Fibroblast of villous mesenchyme (primary cell): ENCODE results near the gene SOS1. TPM values are rescaled to one million over a fixed set of nuclear protein-coding genes. Genes with fewer than 3 reads are reported as not detected.

Source experiments
- DNase-seq: peaks from one replicate; pipeline ENCODE4 v3.0.0-alpha.2; 2010; ENCODE audit warnings: low read depth
- H3K4me3 ChIP-seq: 2 replicates; pipeline ENCODE4 v1.5.1; 2011; ENCODE audit warnings: low read depth, mild to moderate bottlenecking, low read length
- CTCF ChIP-seq: IDR thresholded peaks from 2 replicates; pipeline ENCODE4 v1.5.1; 2012; ENCODE audit warnings: low read depth, mild to moderate bottlenecking, low read length; ENCODE audit not compliant: insufficient read depth
- total RNA-seq: library from RNA; depleted of rRNA; stranded (reverse); fragments of >200 nt; gene quantifications from 2 replicates; pipeline ENCODE4 v1.2.3, GENCODE V29; 2012

SOS1 gene
- total RNA-seq, 1 donor: 21.2 TPM

GRCh38 chr2:38951766-38952165 lies 169.1 kb downstream of the SOS1 start:
- DNase-seq: no peak
- TF ChIP-seq CTCF: no peak
- no peak overlapping the region for H3K4me3 ChIP-seq

- no peak for DNase-seq
- TF ChIP-seq CTCF: no peak
- no peak overlapping the region for H3K4me3 ChIP-seq
These were observed 171.9 kb downstream of the SOS1 start for GRCh38 chr2:38948995-38949394.

GRCh38 chr2:38948387-38948882 lies 172.4 kb downstream of the SOS1 start:
- H3K4me3 ChIP-seq: no peak overlapping the region
- TF ChIP-seq CTCF: no peak
- DNase-seq: no peak

GRCh38 chr2:38947241-38948239 lies 173.3 kb downstream of the SOS1 start:
- H3K4me3 ChIP-seq: no peak overlapping the region
- DNase-seq: peak; percentile 71
- peak; percentile 73 for TF ChIP-seq CTCF

GRCh38 chr2:38945911-38946310 lies 174.9 kb downstream of the SOS1 start:
- no peak for TF ChIP-seq CTCF
- no peak overlapping the region for H3K4me3 ChIP-seq
- peak; percentile 3 for DNase-seq

- peak; percentile 66 for DNase-seq
- no peak for TF ChIP-seq CTCF
- no peak overlapping the region for H3K4me3 ChIP-seq
These were observed 175.5 kb downstream of the SOS1 start for GRCh38 chr2:38945372-38945771.
